AG08396 (cell line): Measurements from ENCODE around the gene COMMD3.

Experiments used
- DNase-seq: peaks from one replicate; pipeline ENCODE4 v3.0.0; 2012; ENCODE audit warnings: low spot score, mixed read lengths

COMMD3 gene

GRCh38 chr10:22319980-22320558, 3.9 kb downstream of the COMMD3 start:
- DNase-seq = no peak

- DNase-seq = peak; percentile 91
Measured at GRCh38 chr10:22320591-22321155, 4.5 kb downstream of the COMMD3 start, which contains the start of gene BMI1. TSS of gene BMI1 (plus strand) at chr10:22321099. CDS start at chr10:22326450, 5,351 bp downstream.

GRCh38 chr10:22321156-22321923, 5.2 kb downstream of the COMMD3 start:
- DNase-seq = peak; percentile 80

- DNase-seq = peak; percentile 59
Measured at GRCh38 chr10:22321924-22322640, 5.9 kb downstream of the COMMD3 start.

GRCh38 chr10:22322641-22323160, 6.5 kb downstream of the COMMD3 start:
- no peak for DNase-seq

GRCh38 chr10:22323538-22324305, 7.5 kb downstream of the COMMD3 start:
- DNase-seq = no peak

GRCh38 chr10:22324413-22324812, 8.2 kb downstream of the COMMD3 start:
- no peak for DNase-seq

GRCh38 chr10:22324893-22325271, 8.7 kb downstream of the COMMD3 start:
- DNase-seq = no peak

GRCh38 chr10:22325272-22326144, 9.3 kb downstream of the COMMD3 start:
- DNase-seq = peak; percentile 90

- no peak for DNase-seq
Measured at GRCh38 chr10:22326145-22326702, 10.0 kb downstream of the COMMD3 start.

GRCh38 chr10:22329150-22329549, 13.0 kb downstream of the COMMD3 start:
- DNase-seq = no peak

GRCh38 chr10:22332116-22332692, 16.0 kb downstream of the COMMD3 start:
- DNase-seq = no peak

- DNase-seq = no peak
Measured at GRCh38 chr10:22333167-22333974, 17.2 kb downstream of the COMMD3 start.

- no peak for DNase-seq
Measured at GRCh38 chr10:22333975-22334282, 17.7 kb downstream of the COMMD3 start.

GRCh38 chr10:22334414-22335172, 18.4 kb downstream of the COMMD3 start:
- no peak for DNase-seq

- peak; percentile 80 for DNase-seq
Measured at GRCh38 chr10:22335173-22335933, 19.2 kb downstream of the COMMD3 start.

GRCh38 chr10:22338185-22338900, 22.2 kb downstream of the COMMD3 start:
- DNase-seq = no peak
